ENCODE results near the gene LGALS1. TPM values are rescaled to one million over a fixed set of nuclear protein-coding genes. Genes with fewer than 3 reads are reported as not detected.
A peak's percentile ranks its signal among the peaks of the same experiment; 100 is the strongest.

LGALS1 gene
- total RNA-seq, 2 experiments from 2014 or later, result 85.1 to 93.7 TPM

DNA sequence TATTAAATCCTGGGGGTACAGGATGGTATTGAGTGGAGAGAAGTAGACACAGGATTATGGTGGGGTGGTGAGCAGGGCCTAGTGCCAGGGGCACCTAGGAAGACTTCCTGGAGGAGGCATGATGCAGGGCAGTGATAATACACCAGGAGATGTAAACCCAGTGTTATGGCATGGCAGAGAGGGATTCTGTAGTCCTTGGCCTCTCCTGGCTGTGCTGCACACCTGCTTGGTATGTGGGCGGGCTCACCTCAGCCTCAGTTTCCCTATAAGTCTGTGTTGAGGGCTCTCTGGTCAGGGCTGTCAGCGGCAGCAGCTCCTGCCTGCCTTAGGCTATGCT, 14.8 kb upstream of the LGALS1 start:
- peaks cover 35% of the 10 kb centered on the region for H3K4me1 ChIP-seq (ENCODE audit: insufficient read depth, low read length)
- no peak for TF ChIP-seq CTCF (IDR thresholded peaks at IDR 0.05)
- ATAC-seq (ENCODE audit: poor library complexity) (no peak), DNase-seq (no peak)
- H3K4me3 Mint-ChIP-seq, result peak overlapping the region; percentile 54
- no peaks in the 10 kb centered on the region for H3K9me3 Mint-ChIP-seq
- H3K4me3 ChIP-seq (ENCODE audit: low read length), result no peak overlapping the region
- H3K27me3 ChIP-seq (ENCODE audit: control insufficient read depth in 1 of 2, insufficient read depth in 2 of 2, low read length in 2 of 2), result no peaks in the 10 kb centered on the region
- no peaks in the 10 kb centered on the region for H3K9me3 ChIP-seq (ENCODE audit: control insufficient read depth in 1 of 2, insufficient read depth in 1 of 2, low read length in 2 of 2)
- ChIA-PET POLR2A (interaction anchor here (0.9 to 9.8 kb wide), 5 partner anchors 13 to 33 kb away, joined by 4 to 256 read pairs (median 7); partner anchors contain the start of genes LGALS1 and NOL12), CTCF (interaction anchor here (1.5 to 5.6 kb wide), 4 partner anchors 9 to 21 kb away, joined by 4 to 63 read pairs (median 20); no protein-coding TSS in a partner anchor)
- H3K27ac ChIP-seq (ENCODE audit: low read depth in 1 of 2, low read length in 2 of 2), result no peak overlapping the region
- H3K27me3 Mint-ChIP-seq, result no peaks in the 10 kb centered on the region
- intact Hi-C loops (cut with DNase I, micrococcal nuclease), result loop anchor here (1.0 kb wide), 1 partner anchor 21 kb away; no protein-coding TSS in a partner anchor
- peaks cover 7% of the 10 kb centered on the region for H3K36me3 ChIP-seq (ENCODE audit: insufficient read depth, low read length)
- peaks cover 19% of the 10 kb centered on the region for H3K36me3 Mint-ChIP-seq (ENCODE audit: low read depth)
- H3K27ac Mint-ChIP-seq, result no peak overlapping the region
- H3K4me1 Mint-ChIP-seq (ENCODE audit: low read depth), result peaks cover 49% of the 10 kb centered on the region

DNA sequence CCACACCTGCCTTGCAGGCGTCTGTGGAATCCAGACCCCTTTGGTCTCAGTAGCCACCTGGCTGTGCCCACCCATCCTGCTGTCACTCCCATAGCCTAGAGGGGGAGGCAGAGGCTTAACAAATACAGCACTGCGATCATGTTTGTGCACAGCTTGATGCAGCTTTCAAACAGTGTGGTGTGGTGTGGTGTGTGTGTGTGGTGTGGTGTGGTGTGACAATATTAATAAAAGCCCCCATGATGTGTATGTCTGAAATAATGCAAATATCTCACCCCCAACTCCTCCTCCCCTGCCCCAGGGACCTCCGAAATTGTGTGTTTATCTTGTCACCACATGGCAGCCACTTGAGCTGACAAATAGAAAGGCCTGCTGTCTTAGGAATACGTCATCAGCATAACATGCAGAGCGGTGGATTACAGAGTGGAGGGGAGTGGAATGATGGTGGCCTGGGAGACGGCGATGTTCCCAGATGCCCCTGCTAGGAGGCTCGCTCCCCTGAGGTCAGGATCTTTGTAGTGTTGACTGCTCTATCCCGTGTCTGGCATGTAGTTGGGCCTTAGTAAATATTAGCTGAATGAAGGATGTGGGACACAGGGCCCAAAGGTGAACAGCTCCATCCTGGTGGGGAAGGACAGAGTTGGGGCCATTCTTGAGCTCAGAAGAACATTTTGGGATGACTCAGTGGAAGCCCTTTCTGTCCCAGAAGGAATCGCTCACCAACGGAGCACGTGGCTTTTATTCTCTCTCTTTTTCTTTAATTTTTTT, 14.1 kb upstream of the LGALS1 start:
- ChIA-PET POLR2A (interaction anchor here (0.6 to 9.8 kb wide), 8 partner anchors 12 to 1506 kb away, joined by 3 to 256 read pairs (median 4); partner anchors contain the start of genes LGALS1 and NOL12), CTCF (interaction anchor here (0.7 to 5.6 kb wide), 8 partner anchors 8 to 1646 kb away, joined by 3 to 63 read pairs (median 4); no protein-coding TSS in a partner anchor)
- H3K4me3 Mint-ChIP-seq, result peak overlapping the region; percentile 66
- Histone ChIP-seq H3K9me3 (ENCODE audit: control insufficient read depth in 1 of 2, insufficient read depth in 1 of 2, low read length in 2 of 2) (no peaks in the 10 kb centered on the region), H3K4me3 (ENCODE audit: low read length) (no peak overlapping the region), H3K36me3 (ENCODE audit: insufficient read depth, low read length) (peaks cover 13% of the 10 kb centered on the region), H3K4me1 (ENCODE audit: insufficient read depth, low read length) (peaks cover 35% of the 10 kb centered on the region), H3K27ac (ENCODE audit: low read depth in 1 of 2, low read length in 2 of 2) (no peak overlapping the region), H3K27me3 (ENCODE audit: control insufficient read depth in 1 of 2, insufficient read depth in 2 of 2, low read length in 2 of 2) (no peaks in the 10 kb centered on the region)
- DNase-seq, result peak in 6 of 14 experiments; percentile 10 to 65 (median 40)
- ATAC-seq (ENCODE audit: poor library complexity), result no peak
- no peak for TF ChIP-seq CTCF (IDR thresholded peaks at IDR 0.05)
- H3K27me3 Mint-ChIP-seq, result no peaks in the 10 kb centered on the region
- peaks cover 45% of the 10 kb centered on the region for H3K4me1 Mint-ChIP-seq (ENCODE audit: low read depth)
- peaks cover 15% of the 10 kb centered on the region for H3K36me3 Mint-ChIP-seq (ENCODE audit: low read depth)
- intact Hi-C loops (cut with DNase I, micrococcal nuclease), result loop anchor here (1.0 kb wide), 1 partner anchor 20 kb away; no protein-coding TSS in a partner anchor
- H3K9me3 Mint-ChIP-seq, result no peaks in the 10 kb centered on the region
- no peak overlapping the region for H3K27ac Mint-ChIP-seq

GRCh38 chr22:37662039-37662438, 13.4 kb upstream of the LGALS1 start:
- Mint-ChIP-seq H3K4me1 (ENCODE audit: low read depth) (peaks cover 43% of the 10 kb centered on the region), H3K4me3 (peak overlapping the region; percentile 17), H3K36me3 (ENCODE audit: low read depth) (peaks cover 16% of the 10 kb centered on the region), H3K27me3 (no peaks in the 10 kb centered on the region), H3K9me3 (no peaks in the 10 kb centered on the region), H3K27ac (no peak overlapping the region)
- H3K9me3 ChIP-seq (ENCODE audit: control insufficient read depth in 1 of 2, insufficient read depth in 1 of 2, low read length in 2 of 2), result no peaks in the 10 kb centered on the region
- DNase-seq (no peak), ATAC-seq (ENCODE audit: poor library complexity) (no peak)
- H3K27ac ChIP-seq (ENCODE audit: low read depth in 1 of 2, low read length in 2 of 2), result no peak overlapping the region
- H3K36me3 ChIP-seq (ENCODE audit: insufficient read depth, low read length), result peaks cover 17% of the 10 kb centered on the region
- H3K4me3 ChIP-seq (ENCODE audit: low read length), result no peak overlapping the region
- intact Hi-C loops (cut with DNase I, micrococcal nuclease), result no loop called here
- ChIA-PET POLR2A (interaction anchor here (0.9 to 9.8 kb wide), 6 partner anchors 12 to 52 kb away, joined by 3 to 256 read pairs (median 5); partner anchors contain the start of genes LGALS1 and NOL12), CTCF (interaction anchor here (0.7 to 5.6 kb wide), 6 partner anchors 10 to 1647 kb away, joined by 3 to 63 read pairs (median 5); no protein-coding TSS in a partner anchor)
- no peaks in the 10 kb centered on the region for H3K27me3 ChIP-seq (ENCODE audit: control insufficient read depth in 1 of 2, insufficient read depth in 2 of 2, low read length in 2 of 2)
- no peak for TF ChIP-seq CTCF (IDR thresholded peaks at IDR 0.05)
- H3K4me1 ChIP-seq (ENCODE audit: insufficient read depth, low read length), result peaks cover 35% of the 10 kb centered on the region

Data from CD4-positive, alpha-beta T cell (primary cell).